ENCODE measurements around the gene PRKAR2B.
"Not testable (repeated sequence)": the region's sequence is repeated elsewhere in the genome, so short reads cannot be mapped to it uniquely, and the experiment has no call there.

Gene PRKAR2B

DNA sequence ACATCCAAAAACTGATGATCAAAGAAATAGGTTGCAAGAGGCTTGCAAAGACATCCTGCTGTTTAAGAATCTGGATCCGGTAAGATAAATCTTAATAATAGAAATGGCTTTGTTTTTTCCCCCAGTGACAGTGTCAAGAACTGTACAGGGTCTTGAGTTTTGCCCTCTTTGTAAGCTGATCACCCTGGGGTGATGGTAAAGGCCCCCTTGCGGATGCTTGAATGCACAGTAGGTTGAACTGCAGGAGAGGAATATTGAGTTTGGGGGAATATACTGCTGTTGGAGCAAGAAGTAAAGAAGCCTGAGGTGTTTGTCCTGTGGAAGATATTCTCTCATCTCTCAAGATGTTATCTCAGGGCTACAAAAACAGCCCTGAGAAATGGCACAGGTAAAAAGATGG lies 83.7 kb downstream of the PRKAR2B start:
- no peak overlapping the region for H3K4me3 ChIP-seq (ENCODE audit: low read depth, low read length)
- DNase-seq (ENCODE audit: low read depth) = no peak
- TF ChIP-seq, protein P1, sequence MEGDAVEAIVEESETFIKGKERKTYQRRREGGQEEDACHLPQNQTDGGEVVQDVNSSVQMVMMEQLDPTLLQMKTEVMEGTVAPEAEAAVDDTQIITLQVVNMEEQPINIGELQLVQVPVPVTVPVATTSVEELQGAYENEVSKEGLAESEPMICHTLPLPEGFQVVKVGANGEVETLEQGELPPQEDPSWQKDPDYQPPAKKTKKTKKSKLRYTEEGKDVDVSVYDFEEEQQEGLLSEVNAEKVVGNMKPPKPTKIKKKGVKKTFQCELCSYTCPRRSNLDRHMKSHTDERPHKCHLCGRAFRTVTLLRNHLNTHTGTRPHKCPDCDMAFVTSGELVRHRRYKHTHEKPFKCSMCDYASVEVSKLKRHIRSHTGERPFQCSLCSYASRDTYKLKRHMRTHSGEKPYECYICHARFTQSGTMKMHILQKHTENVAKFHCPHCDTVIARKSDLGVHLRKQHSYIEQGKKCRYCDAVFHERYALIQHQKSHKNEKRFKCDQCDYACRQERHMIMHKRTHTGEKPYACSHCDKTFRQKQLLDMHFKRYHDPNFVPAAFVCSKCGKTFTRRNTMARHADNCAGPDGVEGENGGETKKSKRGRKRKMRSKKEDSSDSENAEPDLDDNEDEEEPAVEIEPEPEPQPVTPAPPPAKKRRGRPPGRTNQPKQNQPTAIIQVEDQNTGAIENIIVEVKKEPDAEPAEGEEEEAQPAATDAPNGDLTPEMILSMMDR (IDR thresholded peaks at IDR 0.05; ENCODE audit: control insufficient read depth, extremely low read depth, insufficient read depth) = no peak

DNA sequence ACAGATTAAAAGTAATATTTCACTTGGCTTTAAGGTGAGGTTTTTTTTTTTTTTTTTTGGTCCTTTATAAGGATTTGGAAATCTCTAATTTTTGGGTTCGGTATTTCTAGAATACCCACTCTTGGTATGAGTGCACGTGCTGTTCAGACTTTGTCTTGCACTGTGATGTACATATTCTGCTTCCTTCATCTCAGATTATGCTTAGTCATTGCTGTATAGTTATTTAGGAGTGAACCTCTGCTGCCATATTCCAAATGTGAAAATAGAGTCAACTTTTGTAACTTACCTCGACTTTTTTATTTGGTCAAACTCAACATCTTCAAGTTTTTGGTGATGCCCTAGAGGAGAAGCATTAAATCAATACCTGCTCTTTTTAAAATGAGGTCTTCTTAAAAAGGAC lies 84.2 kb downstream of the PRKAR2B start:
- H3K4me3 ChIP-seq (ENCODE audit: low read depth, low read length) = no peak overlapping the region
- DNase-seq (ENCODE audit: low read depth) = no peak
- TF ChIP-seq, protein P1 (IDR thresholded peaks at IDR 0.05; ENCODE audit: control insufficient read depth, extremely low read depth, insufficient read depth) = no peak

DNA sequence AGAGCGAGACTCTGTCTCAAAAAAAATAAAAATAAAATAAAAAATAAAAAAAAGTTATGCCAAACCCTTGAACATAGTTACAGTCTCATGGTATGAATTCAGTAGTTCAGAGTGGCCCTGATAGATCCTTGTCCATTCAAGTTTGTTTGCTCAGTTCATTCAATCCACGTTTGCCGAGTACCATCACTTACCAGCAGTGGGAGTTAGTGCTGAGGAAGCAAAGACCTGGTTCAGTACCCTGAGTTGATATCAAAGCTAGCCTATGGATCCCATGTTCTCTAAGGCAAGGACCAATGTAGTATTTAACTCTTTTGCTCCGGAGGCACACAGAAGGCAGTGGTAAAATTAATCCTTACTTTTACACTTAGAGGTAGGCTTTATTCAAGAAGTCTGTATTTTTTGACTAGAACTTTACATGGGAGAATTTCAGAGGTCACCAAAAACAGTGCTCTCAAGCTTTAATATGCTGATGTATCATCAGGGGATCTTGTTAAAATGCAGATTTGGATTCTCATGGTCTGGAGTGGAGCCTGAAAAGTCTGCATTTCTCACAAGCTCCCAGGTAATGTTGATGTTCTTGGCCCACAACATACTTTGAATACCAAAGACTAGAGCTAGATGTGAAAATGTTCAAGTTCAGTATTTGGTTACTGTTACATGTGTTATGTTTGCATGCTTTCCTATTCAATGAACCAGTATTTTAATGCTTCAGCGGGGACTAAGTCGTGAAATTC lies 86.1 kb downstream of the PRKAR2B start:
- no peak overlapping the region for H3K4me3 ChIP-seq (ENCODE audit: low read depth, low read length)
- TF ChIP-seq, protein P1 (IDR thresholded peaks at IDR 0.05; ENCODE audit: control insufficient read depth, extremely low read depth, insufficient read depth) = no peak
- DNase-seq (ENCODE audit: low read depth) = no peak

DNA sequence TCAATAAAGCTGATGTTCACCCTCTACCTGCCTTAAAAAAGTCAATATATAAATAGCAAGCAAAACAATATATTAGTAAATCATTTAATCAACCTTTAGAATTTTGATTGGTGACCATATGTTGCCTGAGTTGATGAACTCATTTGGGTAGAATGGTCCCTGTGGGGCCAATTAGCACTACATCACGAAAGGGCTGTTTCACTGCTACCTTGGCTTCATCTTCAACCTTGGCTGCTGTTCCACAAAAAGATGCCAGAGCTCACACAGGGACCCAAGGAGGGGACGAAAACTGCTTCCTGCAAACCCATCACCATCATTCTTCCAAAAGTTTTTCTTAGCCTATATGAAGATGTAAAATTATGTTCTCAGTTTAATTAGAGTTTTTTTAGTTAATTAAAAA lies 88.9 kb downstream of the PRKAR2B start:
- no peak overlapping the region for H3K4me3 ChIP-seq (ENCODE audit: low read depth, low read length)
- DNase-seq (ENCODE audit: low read depth) = no peak
- TF ChIP-seq, protein P1 (IDR thresholded peaks at IDR 0.05; ENCODE audit: control insufficient read depth, extremely low read depth, insufficient read depth) = no peak

DNA sequence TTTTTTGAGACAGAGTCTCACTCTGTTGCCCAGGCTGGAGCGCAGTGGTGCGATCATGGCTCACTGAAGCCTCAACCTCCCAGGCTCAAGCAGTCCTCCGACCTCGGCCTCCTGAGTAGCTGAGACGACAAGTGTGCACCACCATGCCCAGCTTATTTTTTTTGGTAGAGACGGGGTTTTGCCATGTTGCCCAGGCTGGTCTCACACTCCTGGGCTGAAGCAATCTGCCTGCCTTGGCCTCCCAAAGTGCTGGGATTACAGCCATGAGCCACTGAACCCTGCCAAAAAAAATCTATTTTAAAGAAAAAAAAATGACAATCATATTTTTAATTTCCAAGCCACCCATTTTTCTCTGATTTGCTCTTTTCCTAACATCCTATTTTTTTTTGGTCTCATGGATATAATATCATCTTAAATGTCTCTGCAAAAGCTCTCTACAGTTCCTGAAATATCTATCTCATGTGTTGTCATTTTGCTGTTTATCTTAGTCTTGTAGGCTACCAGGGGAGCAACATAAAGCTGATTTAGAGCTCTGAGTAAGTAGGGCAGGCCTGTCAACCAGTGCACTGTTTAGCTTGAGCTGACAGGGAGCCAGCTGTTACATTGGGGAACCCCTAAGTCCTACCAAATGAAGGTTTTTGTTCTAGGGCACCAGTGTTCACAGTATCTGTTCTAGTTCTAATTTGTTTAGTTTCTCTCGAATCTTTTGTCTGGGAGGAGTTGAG lies 94.4 kb downstream of the PRKAR2B start:
- TF ChIP-seq, protein P1 (IDR thresholded peaks at IDR 0.05; ENCODE audit: control insufficient read depth, extremely low read depth, insufficient read depth) = no peak
- no peak for DNase-seq (ENCODE audit: low read depth)
- H3K4me3 ChIP-seq (ENCODE audit: low read depth, low read length) = no peak overlapping the region

DNA sequence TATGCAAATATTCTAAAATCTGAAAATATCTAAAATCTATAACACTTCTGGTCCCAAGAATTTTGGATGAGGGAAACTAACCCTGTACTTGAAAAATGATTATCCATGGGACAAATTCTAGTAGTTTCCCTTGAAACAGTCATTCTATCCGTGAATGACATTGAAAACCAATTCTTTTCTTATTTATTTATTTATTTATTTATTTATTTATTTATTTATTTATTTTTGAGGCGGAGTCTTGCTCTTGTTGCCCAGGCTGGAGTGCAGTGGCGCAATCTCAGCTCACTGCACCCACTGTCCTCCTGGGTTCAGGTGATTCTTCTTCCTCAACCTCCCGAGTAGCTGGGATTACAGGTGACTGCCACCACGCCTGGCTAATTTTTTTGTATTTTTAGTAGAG lies 99.4 kb downstream of the PRKAR2B start:
- not testable (repeated sequence) for DNase-seq (ENCODE audit: low read depth)

DNA sequence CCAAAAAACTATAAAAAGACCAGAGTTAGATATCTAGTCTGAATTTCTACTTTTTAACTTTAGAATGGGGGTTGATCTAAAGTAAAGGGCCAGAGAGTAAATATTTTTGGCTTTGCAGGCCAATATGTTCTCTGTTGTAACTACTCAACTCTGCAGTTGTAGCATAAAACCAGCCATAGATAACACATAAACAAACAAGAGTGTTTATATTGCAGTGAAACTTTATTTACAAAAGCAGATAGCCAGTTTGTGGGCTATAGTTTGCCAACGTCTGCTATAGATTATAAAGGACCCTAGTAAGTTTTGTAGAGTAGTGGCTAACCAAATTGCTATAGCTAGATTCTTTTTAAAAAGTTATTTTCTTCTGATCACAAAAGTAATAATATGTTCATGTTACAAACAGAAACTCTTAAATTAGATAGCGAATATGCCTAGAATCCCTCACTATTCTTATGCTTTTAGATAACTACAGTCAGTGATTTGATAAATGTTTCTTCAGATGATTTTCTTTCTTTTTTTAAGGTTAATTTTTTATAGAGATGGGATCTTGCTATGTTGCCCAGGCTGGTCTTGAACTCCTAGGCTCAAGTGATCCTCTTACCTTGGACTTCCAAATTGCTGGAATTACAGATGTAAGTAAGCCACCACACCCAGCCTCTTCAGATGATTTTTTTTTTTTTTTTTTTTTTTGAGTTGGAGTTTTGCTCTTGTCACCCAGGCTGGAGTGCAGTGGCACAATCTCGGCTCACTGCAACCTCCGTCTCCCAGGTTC lies 100.7 kb downstream of the PRKAR2B start:
- TF ChIP-seq, protein P1 (IDR thresholded peaks at IDR 0.05; ENCODE audit: control insufficient read depth, extremely low read depth, insufficient read depth) = no peak

More for the DNA sequence above, 99.4 kb downstream of the PRKAR2B start:
- not testable (repeated sequence) for H3K4me3 ChIP-seq (ENCODE audit: low read depth, low read length)

More for the DNA sequence above, 100.7 kb downstream of the PRKAR2B start:
- DNase-seq (ENCODE audit: low read depth) = no peak
- no peak overlapping the region for H3K4me3 ChIP-seq (ENCODE audit: low read depth, low read length)

Data from LNCaP clone FGC (cell line).